Adrenal gland (tissue), 12 donors: ENCODE measurements around the gene PLD4. TPM values are rescaled to one million over a fixed set of nuclear protein-coding genes. Genes with fewer than 3 reads are reported as not detected.
A peak's percentile ranks its signal among the peaks of the same experiment; 100 is the strongest.
"Not testable (repeated sequence)": the region's sequence is repeated elsewhere in the genome, so short reads cannot be mapped to it uniquely, and the experiment has no call there.

ENCODE experiments used
- DNase-seq, 7 donors: peaks; one replicate each; pipeline ENCODE4 v3.0.0-alpha.2; 2019 to 2020
- H3K27ac ChIP-seq, 5 donors: fragments of 200-600 bp; sonication (generic) in 4 of 5; 1 replicate in 3 of 5; 2 replicates in 2 of 5; pipeline versions ENCODE4 v1.5.1 to v1.8.0; 2016 to 2020; ENCODE audit warnings: mild to moderate bottlenecking in 1 of 5
- H3K27me3 ChIP-seq: fragments of 200-600 bp; 2 replicates; pipeline ENCODE4 v1.8.0; 2021
- H3K36me3 ChIP-seq, 2 donors: fragments of 200-600 bp; replicated peaks in 1 of 2; 1 replicate in 1 of 2; 2 replicates in 1 of 2; pipeline versions ENCODE4 v1.5.1 to v1.8.0; 2018 to 2022
- H3K4me1 ChIP-seq, 2 donors: fragments of 200-600 bp; replicated peaks in 1 of 2; 1 replicate in 1 of 2; 2 replicates in 1 of 2; pipeline versions ENCODE4 v1.5.1 to v1.8.0; 2018 to 2021
- H3K4me3 ChIP-seq, 4 donors: fragments of 200-600 bp; sonication (generic) in 3 of 4; one replicate each; pipeline ENCODE4 v1.5.1; 2016 to 2018
- H3K9me3 ChIP-seq, 3 donors: fragments of 200-600 bp; sonication (generic) in 1 of 3; replicated peaks in 1 of 3; 1 replicate in 2 of 3; 2 replicates in 1 of 3; pipeline versions ENCODE4 v1.5.1 to v1.8.0; 2016 to 2021
- POLR2A ChIP-seq, 2 donors: fragments of 450-650 bp; IDR thresholded peaks; one replicate each; pipeline ENCODE4 v1.6.1; 2017; ENCODE audit warnings: antibody characterized with exemption in 2 of 2, mild to moderate bottlenecking in 2 of 2, moderate library complexity in 1 of 2
- WGBS, 4 donors: extraction: QIAGEN DNeasy Blood & Tissue Kit in 2 of 4; methylation state at CpG; one replicate each; pipeline versions ENCODE4 v1.1.5 to v1.1.7; 2013 to 2017; 5-methylcytosine and 5-hydroxymethylcytosine counted together
- intact Hi-C, 2 donors: fragments of 100-400 bp; cut with DNase I; formaldehyde crosslinking; loops; one replicate each; pipeline versions ENCODE4 v1.14.1 to v1.15.0; 2022 to 2023
- polyA plus RNA-seq, 3 donors: library from polyadenylated mRNA; stranded (reverse); fragments of 200-250 nt in 2 of 3; fragments of 350-450 nt in 1 of 3; fragmentation: Illumina TruSeq in 1 of 3; extraction: RNeasy Lipid Tissue Mini Kit (QIAGEN cat#74804) in 1 of 3; gene quantifications; one replicate each; pipeline ENCODE4 v1.2.3, GENCODE V29; 2013 to 2014
- total RNA-seq, 9 donors: library from RNA; depleted of rRNA in 4 of 9; stranded (reverse); fragments of >200 nt in 4 of 9; fragments of 120-200 nt in 1 of 9; fragmentation: NEBNext Ultra II Directional in 1 of 9; extraction: Animal tissue kit (Norgen Biotek cat#: 25700) in 1 of 9; gene quantifications; one replicate each; pipeline versions ENCODE4 v1.1.0 to v1.2.4, GENCODE V29; 2013 to 2023
- TF ChIP-seq, protein P1 (sequence below), 6 experiments: fragments of 450-650 bp in 4 of 6; fragments of 200-600 bp in 2 of 6; sonication (generic) in 1 of 6; IDR thresholded peaks; 1 replicate in 5 of 6; 2 replicates in 1 of 6; pipeline versions ENCODE4 v1.5.1 to v1.8.0; 2016 to 2021; ENCODE audit warnings: antibody characterized with exemption in 6 of 6, mild to moderate bottlenecking in 2 of 6, moderate library complexity in 1 of 6
- donor health status: healthy with polysubstance abuse.
- donor health status: Bipolar disorder and iron deficiency.
- donor health status: DM: yes; HTN: yes; CAD: no.
- donor health status: DM: no; HTN: no; CAD: no.
- donor health status: DM: no; HTN: no; CAD: no.
- donor health status: DM: yes; HTN: yes; CAD: no.

Gene PLD4
- total and polyA plus RNA-seq, 12 donors = 0.30 to 1.9 (median 0.55) TPM; not detected in 3

- peak in 3 of 7 donors; percentile 10 to 14 (median 13) for DNase-seq
- Histone ChIP-seq H3K27ac (no peak overlapping the region), H3K36me3 (peaks cover 0 to 37% of the 10 kb centered on the region in 2 donors), H3K4me3 (no peak overlapping the region), H3K9me3 (no peaks in the 10 kb centered on the region), H3K27me3 (no peaks in the 10 kb centered on the region), H3K4me1 (no peaks in the 10 kb centered on the region)
- intact Hi-C loops = no loop called here
- WGBS, 4 donors = 92 to 98% (median 95%) methylated on average over 11 to 26 of the region's 26 CpGs
- TF ChIP-seq, protein P1, sequence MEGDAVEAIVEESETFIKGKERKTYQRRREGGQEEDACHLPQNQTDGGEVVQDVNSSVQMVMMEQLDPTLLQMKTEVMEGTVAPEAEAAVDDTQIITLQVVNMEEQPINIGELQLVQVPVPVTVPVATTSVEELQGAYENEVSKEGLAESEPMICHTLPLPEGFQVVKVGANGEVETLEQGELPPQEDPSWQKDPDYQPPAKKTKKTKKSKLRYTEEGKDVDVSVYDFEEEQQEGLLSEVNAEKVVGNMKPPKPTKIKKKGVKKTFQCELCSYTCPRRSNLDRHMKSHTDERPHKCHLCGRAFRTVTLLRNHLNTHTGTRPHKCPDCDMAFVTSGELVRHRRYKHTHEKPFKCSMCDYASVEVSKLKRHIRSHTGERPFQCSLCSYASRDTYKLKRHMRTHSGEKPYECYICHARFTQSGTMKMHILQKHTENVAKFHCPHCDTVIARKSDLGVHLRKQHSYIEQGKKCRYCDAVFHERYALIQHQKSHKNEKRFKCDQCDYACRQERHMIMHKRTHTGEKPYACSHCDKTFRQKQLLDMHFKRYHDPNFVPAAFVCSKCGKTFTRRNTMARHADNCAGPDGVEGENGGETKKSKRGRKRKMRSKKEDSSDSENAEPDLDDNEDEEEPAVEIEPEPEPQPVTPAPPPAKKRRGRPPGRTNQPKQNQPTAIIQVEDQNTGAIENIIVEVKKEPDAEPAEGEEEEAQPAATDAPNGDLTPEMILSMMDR (IDR thresholded peaks at IDR 0.05) = no peak
- TF ChIP-seq POLR2A (IDR thresholded peaks at IDR 0.05) = no peak
Observed at GRCh38 chr14:104888489-104889374, 35.9 kb upstream of the PLD4 start.

GRCh38 chr14:104889375-104889757 lies 35.3 kb upstream of the PLD4 start:
- H3K4me1 ChIP-seq = no peaks in the 10 kb centered on the region
- peaks cover 0 to 32% of the 10 kb centered on the region in 2 donors for H3K36me3 ChIP-seq
- peak in 1 of 7 donors; percentile 15 for DNase-seq
- WGBS, 4 donors = 89 to 100% (median 94%) methylated on average over 15 to 23 of the region's 23 CpGs
- H3K27me3 ChIP-seq = no peaks in the 10 kb centered on the region
- no peak overlapping the region for H3K27ac ChIP-seq
- no peak overlapping the region for H3K4me3 ChIP-seq
- H3K9me3 ChIP-seq = no peaks in the 10 kb centered on the region
- TF ChIP-seq, protein P1 (IDR thresholded peaks at IDR 0.05) = no peak
- no peak for TF ChIP-seq POLR2A (IDR thresholded peaks at IDR 0.05)
- intact Hi-C loops = no loop called here

DNA sequence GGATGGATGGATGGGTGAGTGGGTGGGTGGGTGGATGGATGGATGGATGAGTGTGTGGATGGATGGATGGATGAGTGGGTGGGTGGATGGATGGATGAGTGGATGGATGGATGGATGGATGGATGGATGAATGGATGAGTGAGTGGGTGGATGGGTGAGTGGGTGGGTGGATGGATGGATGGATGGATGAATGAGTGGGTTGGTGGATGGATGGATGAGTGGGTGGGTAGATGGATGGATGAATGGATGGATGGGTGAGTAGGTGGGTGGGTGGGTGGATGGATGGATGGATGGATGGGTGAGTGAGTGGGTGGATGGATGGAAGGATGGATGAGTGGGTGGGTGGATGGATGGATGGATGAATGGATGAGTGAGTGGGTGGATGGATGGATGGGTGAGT lies 34.4 kb upstream of the PLD4 start:
- H3K4me1 ChIP-seq, intact Hi-C loops, H3K9me3 ChIP-seq, H3K4me3 ChIP-seq, H3K27ac ChIP-seq, H3K27me3 ChIP-seq: not testable (repeated sequence)
- peaks cover 0 to 28% of the 10 kb centered on the region in 2 donors for H3K36me3 ChIP-seq
- peak in 1 of 7 donors; percentile 3 for DNase-seq

GRCh38 chr14:104891121-104891551 lies 33.5 kb upstream of the PLD4 start:
- intact Hi-C loops = no loop called here

More at GRCh38 chr14:104891121-104891551, 33.5 kb upstream of the PLD4 start:
- H3K36me3 ChIP-seq = peaks cover 0 to 20% of the 10 kb centered on the region in 2 donors
- H3K4me3 ChIP-seq = no peak overlapping the region
- DNase-seq = peak in 2 of 7 donors; percentile 14 to 18
- TF ChIP-seq, protein P1 (IDR thresholded peaks at IDR 0.05) = no peak
- no peak for TF ChIP-seq POLR2A (IDR thresholded peaks at IDR 0.05)
- no peak overlapping the region for H3K27ac ChIP-seq
- peaks cover 8 to 12% of the 10 kb centered on the region in 2 donors for H3K4me1 ChIP-seq
- no peaks in the 10 kb centered on the region for H3K27me3 ChIP-seq
- WGBS, 4 donors = 91 to 98% (median 97%) methylated on average over 4 of the region's 4 CpGs
- H3K9me3 ChIP-seq = no peaks in the 10 kb centered on the region
